Activated CD4-positive, alpha-beta T cell treated with anti-CD3 and anti-CD28 coated beads, Interleukin-2, amount 50 U/mL, for 48 hours (primary cell): Measurements from ENCODE around the gene SORCS2.
"Not testable (repeated sequence)": the region's sequence is repeated elsewhere in the genome, so short reads cannot be mapped to it uniquely, and the experiment has no call there.

Experiments used
- DNase-seq, 2 experiments: peaks; one replicate each; pipeline ENCODE4 v3.0.0-alpha.2; 2020

Gene SORCS2

GRCh38 chr4:7201420-7202305, 9.3 kb downstream of the SORCS2 start:
- DNase-seq, result no peak

GRCh38 chr4:7202411-7202810, 10.1 kb downstream of the SORCS2 start:
- no peak for DNase-seq

- no peak for DNase-seq
These were observed 12.5 kb downstream of the SORCS2 start for GRCh38 chr4:7204656-7205387.

- no peak for DNase-seq
These were observed 14.0 kb downstream of the SORCS2 start for GRCh38 chr4:7206385-7206784.

DNA sequence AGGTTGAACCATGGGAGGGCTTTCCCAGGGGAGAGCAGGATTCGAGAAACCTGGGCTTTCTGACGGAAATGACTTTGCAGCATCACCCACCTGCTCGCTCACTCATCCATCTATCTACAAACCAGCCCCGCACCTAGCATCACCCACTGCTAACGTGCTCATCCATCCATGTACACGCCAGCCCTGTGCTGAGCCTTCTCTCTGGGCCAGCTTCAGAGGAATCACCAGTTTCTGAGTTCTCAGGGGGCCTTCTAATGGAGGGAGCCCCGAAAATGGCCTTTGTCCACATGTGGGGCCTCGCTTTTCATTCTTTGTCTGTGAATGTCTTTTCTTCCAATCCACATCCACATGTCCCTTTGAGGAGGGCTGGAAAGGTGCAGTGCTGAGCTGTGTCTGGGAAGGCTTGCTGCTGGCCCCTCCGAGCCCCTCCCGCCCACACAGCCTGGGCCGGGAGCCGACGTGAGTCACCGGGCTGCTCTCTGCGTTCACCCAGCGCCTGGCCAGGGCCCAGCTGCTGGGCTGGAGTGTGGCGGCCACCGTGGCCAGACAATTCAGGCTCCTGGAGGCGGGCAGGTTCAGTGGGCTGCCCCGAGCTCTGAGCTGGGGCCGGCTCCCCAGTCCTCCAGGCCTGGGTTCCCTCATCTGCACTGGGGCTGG, 14.7 kb downstream of the SORCS2 start:
- DNase-seq, result no peak

- DNase-seq, result no peak
These were observed 15.4 kb downstream of the SORCS2 start for GRCh38 chr4:7207628-7208231.

GRCh38 chr4:7208509-7209451, 16.4 kb downstream of the SORCS2 start:
- no peak for DNase-seq

- DNase-seq, result no peak
These were observed 17.4 kb downstream of the SORCS2 start for GRCh38 chr4:7209699-7210098.

DNA sequence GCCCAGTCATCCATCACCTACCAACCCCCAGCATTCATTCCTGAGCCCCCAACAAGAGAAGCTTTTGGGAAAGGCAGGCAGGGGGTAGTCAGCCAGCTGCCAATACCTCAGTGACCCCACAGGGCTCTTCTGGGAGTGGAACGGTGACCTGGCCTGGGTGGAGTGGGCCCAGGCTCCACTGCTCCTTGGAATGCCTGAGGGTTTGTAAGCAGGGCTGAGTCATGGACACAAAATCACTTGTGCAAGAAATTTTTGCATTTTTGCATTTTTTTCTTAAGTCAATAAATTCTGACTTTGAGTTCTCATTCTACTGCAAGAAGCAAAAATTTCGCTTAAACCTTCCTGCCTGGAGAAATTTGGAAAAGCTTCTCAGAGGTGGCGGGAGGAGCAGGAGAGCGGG, 18.5 kb downstream of the SORCS2 start:
- no peak for DNase-seq

DNA sequence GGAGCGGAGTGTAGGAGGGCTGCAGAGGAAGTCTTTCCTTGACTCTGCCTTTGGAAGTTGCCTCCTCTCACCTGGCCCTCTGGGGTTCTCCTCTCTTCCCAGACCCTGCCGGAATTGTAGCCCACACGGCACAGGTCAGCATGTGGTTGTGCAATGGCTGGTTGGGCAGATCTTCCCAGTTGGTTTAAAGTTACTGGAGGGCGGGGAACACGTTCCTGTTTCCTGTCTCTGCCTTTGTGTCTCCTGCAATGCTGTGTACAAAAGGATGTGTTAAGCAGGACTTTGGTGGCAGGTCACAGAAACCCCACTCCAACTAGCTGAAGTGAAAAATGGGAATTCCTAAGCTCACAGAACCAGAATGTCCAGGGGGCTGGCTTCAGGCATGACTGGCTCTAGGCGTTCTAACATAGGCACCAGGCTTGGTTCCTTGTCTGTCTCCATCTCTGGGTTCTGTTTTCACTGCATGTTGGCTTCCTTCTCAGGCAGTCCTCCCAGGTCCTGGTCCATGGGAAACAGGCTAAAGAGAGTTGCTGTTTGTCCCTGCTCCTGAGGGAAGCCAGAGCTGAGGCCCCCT, 19.9 kb downstream of the SORCS2 start:
- no peak for DNase-seq

- no peak for DNase-seq
These were observed 20.6 kb downstream of the SORCS2 start for GRCh38 chr4:7212921-7213320.

DNA sequence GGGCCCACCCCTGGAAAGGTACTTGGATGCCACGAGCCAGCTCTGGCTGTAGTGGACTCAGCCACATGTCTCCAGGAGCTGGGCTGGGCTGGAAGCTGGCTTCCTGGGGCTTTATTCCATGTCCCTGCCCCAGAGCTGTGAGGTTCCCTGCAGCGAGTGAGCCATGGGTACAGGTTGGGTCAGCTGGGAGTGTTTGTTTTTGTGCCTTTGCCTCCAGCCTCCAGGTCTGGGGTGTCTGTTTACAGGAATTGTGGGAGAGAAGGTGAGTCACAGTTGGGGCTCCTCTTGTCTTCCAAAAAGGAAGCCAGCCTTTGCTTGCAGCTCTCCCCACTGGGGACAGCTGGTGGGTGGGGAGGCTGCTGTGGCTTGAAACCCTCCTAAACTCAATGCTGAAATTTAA, 21.5 kb downstream of the SORCS2 start:
- no peak for DNase-seq

- DNase-seq, result no peak
These were observed 22.0 kb downstream of the SORCS2 start for GRCh38 chr4:7214359-7214758.

GRCh38 chr4:7215187-7215586, 22.8 kb downstream of the SORCS2 start:
- not testable (repeated sequence) for DNase-seq

DNA sequence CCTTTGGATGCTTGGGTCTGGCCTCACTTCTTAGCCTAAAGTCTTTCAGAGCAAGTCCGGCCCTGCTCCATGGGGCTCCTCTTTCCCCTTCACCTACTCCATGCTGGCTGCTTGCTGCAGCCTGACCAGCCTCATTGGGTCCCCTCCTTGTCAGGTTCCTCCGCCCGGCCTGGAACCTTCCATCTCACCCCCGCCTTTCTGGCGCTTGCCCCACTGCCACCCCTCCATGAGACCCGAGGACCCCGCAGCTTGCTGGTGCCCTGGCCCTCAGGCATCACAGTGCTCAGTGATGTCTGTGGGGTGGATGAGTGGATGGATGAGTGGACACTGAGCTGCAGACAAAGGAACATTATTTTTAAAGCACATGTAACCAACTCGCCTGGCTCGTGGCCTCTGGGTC, 24.7 kb downstream of the SORCS2 start:
- no peak for DNase-seq

DNA sequence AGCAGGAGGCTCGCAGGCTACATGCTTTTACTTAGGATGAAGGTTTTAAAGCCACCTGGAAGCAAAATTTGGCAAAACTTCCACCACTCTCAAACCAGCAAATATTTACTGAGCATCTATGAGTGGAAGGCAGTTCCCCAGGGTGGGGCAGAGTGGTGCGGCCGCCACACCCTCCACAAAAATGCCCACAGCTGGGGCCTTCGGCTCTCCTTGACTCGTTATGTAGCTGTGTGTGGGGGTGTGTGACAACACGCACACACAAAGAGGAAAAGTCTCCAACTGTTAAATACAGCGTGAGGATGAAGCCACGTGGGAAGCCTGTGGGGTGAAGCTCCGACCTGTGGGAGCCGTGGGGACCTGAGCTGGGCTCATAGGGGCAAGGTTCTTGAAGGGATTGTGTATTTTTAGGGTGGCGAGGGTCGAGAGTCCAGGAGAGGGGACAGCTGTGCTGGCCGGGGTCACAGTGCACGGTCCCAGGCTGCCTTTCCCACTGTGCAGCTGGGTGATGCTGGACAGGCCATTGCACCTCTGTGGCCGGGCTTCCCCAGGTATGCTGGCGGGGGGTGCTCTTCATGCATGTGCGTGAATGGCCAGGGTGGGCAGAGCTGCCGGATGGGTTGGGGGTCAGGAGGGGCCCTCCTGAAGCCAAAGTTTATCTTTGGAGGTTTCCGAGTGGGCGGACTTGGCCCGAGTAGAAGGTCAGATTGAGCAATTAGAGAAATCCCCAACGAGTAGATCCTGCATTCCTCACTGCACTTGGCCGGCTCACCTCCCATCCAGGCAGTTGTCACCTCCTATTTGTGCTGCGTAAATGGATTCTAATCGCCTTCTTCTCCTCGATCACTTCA, 25.4 kb downstream of the SORCS2 start:
- DNase-seq, result no peak

GRCh38 chr4:7218686-7219085, 26.3 kb downstream of the SORCS2 start:
- DNase-seq, result no peak

- DNase-seq, result no peak
These were observed 30.2 kb downstream of the SORCS2 start for GRCh38 chr4:7222521-7222920.

GRCh38 chr4:7223541-7223940, 31.2 kb downstream of the SORCS2 start:
- DNase-seq, result no peak

DNA sequence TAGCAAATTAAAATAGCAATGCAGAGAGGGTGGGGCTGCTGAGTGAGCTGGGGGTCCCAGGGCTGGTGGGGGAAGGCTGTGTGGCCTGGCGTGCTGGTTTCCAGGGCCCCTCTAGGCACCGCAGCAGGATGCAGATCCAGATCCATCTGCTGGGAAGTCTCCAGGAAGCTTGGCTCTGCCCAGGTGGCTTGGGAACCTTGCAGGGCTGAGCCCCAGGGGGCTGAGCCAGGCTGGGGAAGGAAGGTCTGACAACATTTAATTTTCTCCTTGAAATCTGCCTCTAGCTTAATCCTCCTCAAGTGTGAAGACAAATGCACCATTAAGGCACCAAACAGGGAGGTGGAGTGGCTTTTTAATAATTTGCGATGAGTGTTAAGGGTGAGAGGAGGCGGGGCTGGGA, 31.7 kb downstream of the SORCS2 start:
- DNase-seq, result no peak
